GM20431 (cell line): ENCODE results near the gene CXXC1.
"Not testable (repeated sequence)": the region's sequence is repeated elsewhere in the genome, so short reads cannot be mapped to it uniquely, and the experiment has no call there.

ENCODE experiments used
- in situ Hi-C: fragments of 300-500 bp; cut with MseI, MboI; formaldehyde crosslinking; loops from one replicate; pipeline ENCODE4 v1.15.0; 2020; ENCODE audit warnings: low sequenced_read_pairs; ENCODE audit not compliant: unreplicated experiment

CXXC1 gene

DNA sequence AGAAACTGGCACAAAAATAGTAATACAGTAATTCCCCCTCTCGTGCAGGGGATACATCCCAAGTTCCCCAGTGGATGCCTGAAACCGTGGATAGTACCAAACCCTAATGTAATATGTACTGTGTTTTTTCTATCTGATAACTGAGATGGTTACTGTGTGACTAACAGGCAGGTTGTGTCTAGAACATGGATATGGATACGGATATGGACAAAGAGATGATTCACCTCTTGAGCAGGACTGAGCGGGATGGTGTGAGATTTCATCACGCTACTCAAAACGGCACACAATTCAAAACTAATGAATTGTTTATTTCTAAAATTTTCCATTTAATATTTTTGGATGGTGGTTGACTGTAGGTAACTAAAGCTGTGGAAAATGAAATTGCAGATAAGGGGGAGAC, 9.6 kb downstream of the CXXC1 start:
- in situ Hi-C loops = no loop called here

DNA sequence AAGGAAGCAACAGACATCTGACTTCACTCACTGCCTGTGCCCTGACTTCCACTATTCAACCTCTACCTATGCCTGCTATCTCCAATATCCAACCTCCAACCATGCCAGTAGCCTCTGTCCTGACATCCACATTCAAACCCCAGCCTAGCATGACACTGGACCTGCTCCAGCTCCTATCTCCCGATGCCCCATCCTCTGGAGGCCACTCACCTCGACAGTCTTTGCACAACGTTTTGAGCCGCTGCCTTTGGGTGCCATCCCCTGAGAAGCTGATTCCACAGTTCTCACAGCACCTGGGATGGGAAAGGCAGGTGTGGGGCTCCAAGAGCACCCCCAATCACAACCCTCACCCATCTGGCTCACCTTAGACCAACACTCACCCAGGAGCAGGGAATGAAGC, 11.0 kb downstream of the CXXC1 start:
- in situ Hi-C loops = no loop called here

- in situ Hi-C loops = no loop called here
Measured at GRCh38 chr18:50275503-50276036, 11.9 kb downstream of the CXXC1 start.

GRCh38 chr18:50274941-50275340, 12.6 kb downstream of the CXXC1 start:
- in situ Hi-C loops = no loop called here

DNA sequence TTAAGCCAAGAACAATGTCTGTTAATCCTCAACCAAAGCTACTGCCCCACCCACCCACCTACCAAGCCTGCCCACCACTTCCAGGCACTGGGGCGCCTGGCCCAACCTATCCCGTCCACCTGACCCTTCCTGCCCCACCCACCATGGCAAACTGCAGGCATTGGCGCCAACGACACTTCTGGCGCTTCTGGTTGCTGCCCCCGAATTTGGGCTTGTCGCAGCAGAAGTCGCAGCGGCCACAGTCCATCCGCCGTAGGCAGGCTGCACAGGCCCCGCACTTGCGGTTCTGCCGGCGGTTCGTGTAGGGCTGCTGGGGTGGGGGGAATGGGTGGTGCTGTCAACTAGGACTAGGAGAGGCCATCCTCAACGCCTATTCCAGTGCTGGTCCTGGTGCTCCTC, 13.4 kb downstream of the CXXC1 start:
- in situ Hi-C loops = no loop called here

DNA sequence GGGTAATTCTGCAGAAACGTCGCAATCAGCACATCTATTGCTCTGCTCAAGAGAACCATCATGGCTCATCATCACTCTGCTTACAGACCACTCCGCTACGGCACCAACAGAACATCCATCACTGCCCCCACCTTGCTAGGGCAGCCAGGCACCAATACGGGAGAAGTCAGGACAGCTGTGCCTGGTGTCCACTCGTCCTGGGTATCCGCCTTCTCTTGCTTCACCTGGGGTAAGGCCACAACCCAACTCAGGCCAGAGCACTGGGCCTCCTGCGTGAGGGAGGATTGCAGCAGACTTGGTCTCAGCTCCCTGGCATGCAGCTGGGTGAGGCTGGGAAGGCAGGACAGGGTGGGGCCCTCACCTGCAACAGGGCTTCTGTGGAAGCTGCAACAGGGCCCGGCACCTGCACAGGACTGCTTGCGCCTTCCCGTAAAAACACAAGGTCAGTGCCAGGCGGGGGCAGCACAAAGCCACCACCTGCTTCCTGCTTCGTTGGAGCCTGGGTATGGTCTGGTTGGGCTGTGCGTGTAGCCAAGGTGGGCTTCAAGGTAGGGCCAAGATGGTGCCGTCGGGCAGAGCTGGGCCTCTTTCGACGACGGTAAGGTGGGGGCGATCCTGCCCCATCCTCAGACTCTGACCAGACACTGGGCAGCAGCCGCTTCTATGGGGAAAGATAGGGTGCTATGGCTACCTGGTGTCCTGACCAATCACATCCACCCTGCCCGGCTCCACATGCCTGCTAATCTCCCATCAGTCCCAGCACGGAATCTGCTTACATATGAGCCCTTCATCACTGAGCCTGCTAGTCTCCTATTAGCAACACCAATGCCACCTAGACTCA, 14.1 kb downstream of the CXXC1 start:
- in situ Hi-C loops = no loop called here

- in situ Hi-C loops = no loop called here
Measured at GRCh38 chr18:50272568-50272967, 14.9 kb downstream of the CXXC1 start.

GRCh38 chr18:50268022-50268747, 19.3 kb downstream of the CXXC1 start:
- in situ Hi-C loops = no loop called here

DNA sequence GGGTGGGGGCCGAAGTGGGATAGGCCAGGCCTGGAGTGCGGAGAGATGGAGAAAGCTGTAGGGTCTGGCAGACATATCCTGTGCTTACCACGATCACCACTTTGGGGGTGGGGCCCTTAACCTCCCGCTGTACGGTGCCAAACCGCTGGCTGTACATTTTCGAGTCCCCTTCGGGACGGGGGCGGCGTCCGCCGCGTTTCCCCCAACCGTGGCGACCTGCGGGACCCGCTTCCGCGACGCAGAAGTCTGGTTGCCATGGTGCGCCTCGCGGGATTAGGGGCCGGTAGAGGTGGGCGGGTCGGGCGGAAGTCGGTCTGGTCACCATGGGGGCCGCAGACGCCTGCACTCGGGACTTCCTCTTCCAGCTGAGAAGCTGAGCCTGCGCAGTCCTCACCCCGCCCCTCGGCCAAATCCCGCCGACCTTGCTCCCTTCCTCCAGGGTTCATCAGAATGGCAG, 21.2 kb downstream of the CXXC1 start, which contains the start of gene CFAP53:
Gene CFAP53, minus strand, starts transcription at position 248 of the 457 bp plus-strand sequence. Its CDS starts 91 bp downstream, at position 157.
- in situ Hi-C loops = no loop called here

DNA sequence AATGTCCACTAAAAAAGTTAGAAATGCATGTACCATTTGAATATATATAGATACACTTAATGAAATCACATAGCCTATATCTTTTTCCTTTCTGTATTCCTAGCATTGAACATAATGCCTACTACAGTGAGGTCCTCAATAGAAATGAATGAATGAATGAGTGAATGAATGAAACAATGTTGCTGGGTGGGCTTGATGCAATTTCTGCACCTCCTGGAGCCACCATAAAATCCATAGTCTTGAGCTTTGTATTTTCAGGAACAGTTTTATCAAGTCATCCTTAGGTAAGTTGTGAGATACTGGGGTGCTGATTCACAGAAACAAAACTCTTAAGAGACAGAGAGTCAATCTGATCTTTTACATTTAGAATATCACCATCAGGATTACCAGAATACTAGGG, 24.5 kb downstream of the CXXC1 start:
- in situ Hi-C loops = no loop called here

GRCh38 chr18:50250935-50251334, 36.6 kb downstream of the CXXC1 start:
- in situ Hi-C loops = no loop called here

GRCh38 chr18:50249576-50249975, 37.9 kb downstream of the CXXC1 start:
- in situ Hi-C loops = no loop called here

GRCh38 chr18:50247561-50247960, 39.9 kb downstream of the CXXC1 start:
- in situ Hi-C loops = no loop called here

- in situ Hi-C loops = not testable (repeated sequence)
Measured at GRCh38 chr18:50241768-50242167, 45.7 kb downstream of the CXXC1 start.

- in situ Hi-C loops = no loop called here
Measured at GRCh38 chr18:50240080-50240563, 47.4 kb downstream of the CXXC1 start.

DNA sequence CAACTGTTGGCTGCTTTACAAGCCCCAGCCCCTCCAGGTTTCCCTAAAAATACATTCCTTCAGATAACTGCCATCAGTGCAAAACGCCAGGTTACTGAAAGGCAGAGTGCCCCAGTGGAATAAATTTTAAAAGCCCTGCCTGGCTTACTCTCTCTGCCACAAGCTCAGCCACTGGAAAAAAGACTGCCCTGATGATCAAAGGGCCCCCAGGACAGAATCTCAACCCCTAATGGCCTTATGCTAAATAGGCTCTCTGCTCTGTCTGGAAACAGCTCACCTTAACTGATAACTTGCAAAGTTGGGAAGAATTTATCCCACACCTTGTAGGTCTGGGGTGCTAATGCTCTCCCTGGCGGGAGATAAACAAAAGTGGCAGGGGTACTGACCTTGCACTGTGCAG, 55.1 kb downstream of the CXXC1 start:
- in situ Hi-C loops = no loop called here
